ENCODE data around the gene ING4. TPM values are rescaled to one million over a fixed set of nuclear protein-coding genes. Genes with fewer than 3 reads are reported as not detected.

ING4 gene
- total and polyA plus RNA-seq, 2 of the 13 experiments (the other 11 are each of a cell fraction or from before 2014, with no cell fraction given) = 14.4 to 32.4 TPM

DNA sequence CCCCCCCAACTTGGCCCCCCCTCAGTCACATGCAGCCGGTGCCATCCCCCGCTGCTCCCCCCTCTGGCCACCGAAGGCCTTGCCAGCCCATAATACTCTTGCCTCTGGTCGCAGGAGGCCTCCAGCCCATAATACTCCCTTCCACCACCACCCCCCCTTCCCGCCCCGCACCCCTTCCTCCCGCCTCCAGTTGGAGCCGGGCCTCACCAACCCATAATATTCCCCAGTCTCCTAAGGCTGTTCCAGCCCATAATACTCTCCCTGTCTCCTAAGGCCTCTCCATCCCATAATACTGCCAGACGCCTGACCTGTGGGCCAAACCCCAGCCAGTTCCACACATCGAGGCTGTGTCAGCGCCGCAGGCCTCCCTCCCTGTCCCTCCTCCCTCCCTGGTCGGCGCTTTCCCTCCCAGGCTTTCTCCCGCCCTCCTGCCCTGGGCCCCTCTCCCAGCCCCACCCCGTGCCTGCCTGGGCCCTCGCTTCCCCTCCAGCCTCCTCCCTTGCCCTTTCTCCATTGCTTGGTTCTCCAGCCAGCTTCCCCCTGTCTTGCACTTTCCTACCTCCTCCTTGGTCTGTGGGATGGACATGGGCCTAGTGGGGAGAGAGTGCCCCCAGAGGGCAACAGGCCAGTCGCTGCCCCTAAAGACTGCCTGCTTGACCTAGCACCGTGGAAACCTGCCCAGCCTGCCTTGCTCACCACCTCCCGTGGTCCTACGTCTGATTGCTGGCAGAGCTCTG is 49.0 kb downstream of the ING4 start (continued):
- TF ChIP-seq ELK4 (CRISPR knock-in tag; IDR thresholded peaks at IDR 0.05; ENCODE audit: borderline replicate concordance) (no peak), TFAP4 (IDR thresholded peaks at IDR 0.05; ENCODE audit: borderline replicate concordance, low read depth) (no peak), FIP1L1 (IDR thresholded peaks at IDR 0.05; ENCODE audit: borderline replicate concordance, insufficient read depth, low read depth, low read length) (no peak), ZNF703 (CRISPR knock-in tag; IDR thresholded peaks at IDR 0.05; ENCODE audit: borderline replicate concordance) (no peak), RORA (CRISPR knock-in tag; IDR thresholded peaks at IDR 0.05) (no peak), ZNF605 (CRISPR knock-in tag; IDR thresholded peaks at IDR 0.05) (peak; percentile 56; the same call in 1 of the 2 replicates), RNF219 (CRISPR knock-in tag; IDR thresholded peaks at IDR 0.05) (no peak), SCMH1 (CRISPR knock-in tag; IDR thresholded peaks at IDR 0.05; ENCODE audit: borderline replicate concordance) (no peak), ZNF720 (CRISPR knock-in tag; IDR thresholded peaks at IDR 0.05) (no peak), AKAP8 (CRISPR knock-in tag; IDR thresholded peaks at IDR 0.05) (no peak), PTBP1 (IDR thresholded peaks at IDR 0.05; ENCODE audit: low read depth, low read length, poor library complexity, severe bottlenecking) (no peak), GZF1 (CRISPR knock-in tag; IDR thresholded peaks at IDR 0.05) (no peak), RXRA (CRISPR knock-in tag; IDR thresholded peaks at IDR 0.05) (peak; percentile 51; the same call in 1 of the 2 replicates), CERS6 (CRISPR knock-in tag; IDR thresholded peaks at IDR 0.05) (no peak), KMT2A (CRISPR knock-in tag; IDR thresholded peaks at IDR 0.05) (no peak), NFE2L1 (CRISPR knock-in tag; IDR thresholded peaks at IDR 0.05; ENCODE audit: borderline replicate concordance) (no peak), ATAD3A (CRISPR knock-in tag; IDR thresholded peaks at IDR 0.05) (no peak), NFKBIZ (CRISPR knock-in tag; IDR thresholded peaks at IDR 0.05) (no peak), CENPX (CRISPR knock-in tag; IDR thresholded peaks at IDR 0.05) (no peak), MYNN (CRISPR knock-in tag; IDR thresholded peaks at IDR 0.05; ENCODE audit: low read depth) (no peak), NFE2L2 (IDR thresholded peaks at IDR 0.05; ENCODE audit: low read length) (no peak), REXO4 (CRISPR knock-in tag; IDR thresholded peaks at IDR 0.05; ENCODE audit: borderline replicate concordance) (no peak)
- TF ChIP-seq, protein P1, sequence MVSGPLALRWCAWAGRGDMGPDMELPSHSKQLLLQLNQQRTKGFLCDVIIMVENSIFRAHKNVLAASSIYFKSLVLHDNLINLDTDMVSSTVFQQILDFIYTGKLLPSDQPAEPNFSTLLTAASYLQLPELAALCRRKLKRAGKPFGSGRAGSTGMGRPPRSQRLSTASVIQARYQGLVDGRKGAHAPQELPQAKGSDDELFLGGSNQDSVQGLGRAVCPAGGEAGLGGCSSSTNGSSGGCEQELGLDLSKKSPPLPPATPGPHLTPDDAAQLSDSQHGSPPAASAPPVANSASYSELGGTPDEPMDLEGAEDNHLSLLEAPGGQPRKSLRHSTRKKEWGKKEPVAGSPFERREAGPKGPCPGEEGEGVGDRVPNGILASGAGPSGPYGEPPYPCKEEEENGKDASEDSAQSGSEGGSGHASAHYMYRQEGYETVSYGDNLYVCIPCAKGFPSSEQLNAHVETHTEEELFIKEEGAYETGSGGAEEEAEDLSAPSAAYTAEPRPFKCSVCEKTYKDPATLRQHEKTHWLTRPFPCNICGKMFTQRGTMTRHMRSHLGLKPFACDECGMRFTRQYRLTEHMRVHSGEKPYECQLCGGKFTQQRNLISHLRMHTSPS (CRISPR knock-in tag; IDR thresholded peaks at IDR 0.05; ENCODE audit: low read depth) = peak; percentile 66; the same call in 1 of the 2 replicates
